GM18517 (cell line): ENCODE data around the gene STPG4.

Experiments
- ATAC-seq: cut with Tn5 transposase; IDR thresholded peaks from one replicate; pipeline ENCODE4 v1.9.1; 2021; ENCODE audit warnings: mild to moderate bottlenecking, moderate library complexity; ENCODE audit not compliant: unreplicated experiment

STPG4 gene

DNA sequence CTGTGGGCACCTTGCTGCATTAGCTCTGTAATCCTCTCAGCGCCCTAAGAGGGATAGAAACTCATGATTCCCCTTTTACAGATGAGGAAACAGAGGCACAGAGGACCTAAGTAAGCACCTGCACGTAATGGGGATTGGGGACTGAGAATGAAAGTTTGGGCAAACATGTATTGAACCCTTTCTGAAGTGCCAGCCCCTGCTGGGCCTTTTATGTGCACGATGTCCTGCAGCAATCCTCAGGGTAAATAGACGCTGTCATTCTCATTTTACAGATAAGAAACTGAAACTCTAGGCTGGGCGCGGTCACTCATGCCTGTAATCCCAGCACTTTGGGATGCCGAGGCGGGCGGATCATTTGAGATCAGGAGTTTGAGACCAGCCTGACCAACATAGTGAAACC is 117.4 kb downstream of the STPG4 start:
- ATAC-seq: no peak
